Activated CD4-positive, alpha-beta memory T cell treated with anti-CD3 and anti-CD28 coated beads, Interleukin-2, amount 10 ng/mL, durations not matched to agents 7 days and 5 days (primary cell): ENCODE data around the gene FDXACB1. TPM values are rescaled to one million over a fixed set of nuclear protein-coding genes. Genes with fewer than 3 reads are reported as not detected.

Experiments used
- CTCF ChIA-PET: fragments of 350-600 bp; sonication (Branson Sonifier 250); formaldehyde crosslinking; loops from one replicate; lab custom pipeline; 2021; ENCODE audit warnings: antibody characterized with exemption, inconsistent platforms; lab: Charles Lee
- POLR2A ChIA-PET: fragments of 350-600 bp; sonication (Branson Sonifier 250); formaldehyde crosslinking; loops from one replicate; lab custom pipeline; 2021; ENCODE audit warnings: antibody characterized with exemption; lab: Charles Lee
- DNase-seq: peaks from one replicate; pipeline ENCODE4 v3.0.0-alpha.2; 2020
- H3K27ac Mint-ChIP-seq: one replicate; pipeline ENCODE4 v1.8.0; 2021; ENCODE audit warnings: mild to moderate bottlenecking, mixed read lengths
- H3K27me3 Mint-ChIP-seq: one replicate; pipeline ENCODE4 v1.8.0; 2021; ENCODE audit warnings: mixed read lengths
- H3K36me3 Mint-ChIP-seq: one replicate; pipeline ENCODE4 v1.8.0; 2021; ENCODE audit warnings: low read depth, mixed read lengths
- H3K4me1 Mint-ChIP-seq: one replicate; pipeline ENCODE4 v1.8.0; 2021; ENCODE audit warnings: mixed read lengths
- H3K4me3 Mint-ChIP-seq: one replicate; pipeline ENCODE4 v1.8.0; 2021; ENCODE audit warnings: mild to moderate bottlenecking, mixed read lengths
- H3K9me3 Mint-ChIP-seq: one replicate; pipeline ENCODE4 v1.8.0; 2021; ENCODE audit warnings: mixed read lengths
- total RNA-seq, 2 experiments: library from RNA; stranded (reverse); gene quantifications; one replicate each; pipeline ENCODE4 v1.2.3, GENCODE V29; 2021

FDXACB1 gene
- total RNA-seq, 2 experiments from 2014 or later, result 2.9 to 3.6 TPM

GRCh38 chr11:111851636-111852035 is 27.3 kb downstream of the FDXACB1 start:
- H3K4me3 Mint-ChIP-seq, result no peak overlapping the region
- H3K27me3 Mint-ChIP-seq, result no peaks in the 10 kb centered on the region
- no peaks in the 10 kb centered on the region for H3K9me3 Mint-ChIP-seq
- no peak for DNase-seq
- no peak overlapping the region for H3K27ac Mint-ChIP-seq
- H3K36me3 Mint-ChIP-seq, result peaks cover 43% of the 10 kb centered on the region
- H3K4me1 Mint-ChIP-seq, result no peaks in the 10 kb centered on the region
- POLR2A ChIA-PET, result no interaction called here
- CTCF ChIA-PET, result interaction anchor here (0.7 to 1.9 kb wide), 2 partner anchors 12 to 19 kb away, joined by 3 to 4 read pairs; no protein-coding TSS in a partner anchor

- DNase-seq, result no peak
Observed at GRCh38 chr11:111851067-111851466, 27.9 kb downstream of the FDXACB1 start.

GRCh38 chr11:111849631-111850030 is 29.3 kb downstream of the FDXACB1 start:
- H3K27ac Mint-ChIP-seq, result no peak overlapping the region
- H3K4me3 Mint-ChIP-seq, result no peak overlapping the region
- H3K9me3 Mint-ChIP-seq, result no peaks in the 10 kb centered on the region
- H3K36me3 Mint-ChIP-seq, result peaks cover 33% of the 10 kb centered on the region
- POLR2A ChIA-PET, result no interaction called here
- DNase-seq, result no peak
- no peaks in the 10 kb centered on the region for H3K4me1 Mint-ChIP-seq
- CTCF ChIA-PET, result interaction anchor here (1.3 kb wide), 1 partner anchor 8 kb away, joined by 5 read pairs; no protein-coding TSS in a partner anchor
- no peaks in the 10 kb centered on the region for H3K27me3 Mint-ChIP-seq

More at GRCh38 chr11:111851067-111851466, 27.9 kb downstream of the FDXACB1 start:
- Mint-ChIP-seq H3K4me3 (no peak overlapping the region), H3K27me3 (no peaks in the 10 kb centered on the region), H3K4me1 (no peaks in the 10 kb centered on the region), H3K27ac (no peak overlapping the region), H3K9me3 (no peaks in the 10 kb centered on the region), H3K36me3 (peaks cover 43% of the 10 kb centered on the region)
- ChIA-PET CTCF (interaction anchor here (0.7 to 1.9 kb wide), 2 partner anchors 13 to 20 kb away, joined by 3 to 4 read pairs; no protein-coding TSS in a partner anchor), POLR2A (no interaction called here)

GRCh38 chr11:111846636-111847035 is 32.3 kb downstream of the FDXACB1 start:
- H3K9me3 Mint-ChIP-seq, result no peaks in the 10 kb centered on the region
- no peak overlapping the region for H3K27ac Mint-ChIP-seq
- CTCF ChIA-PET, result interaction anchor here (1.2 to 1.3 kb wide), 2 partner anchors 10 to 24 kb away, joined by 3 read pairs; partner anchors contain the start of gene ALG9
- peaks cover 26% of the 10 kb centered on the region for H3K36me3 Mint-ChIP-seq
- POLR2A ChIA-PET, result interaction anchor here (1.0 kb wide), 2 partner anchors 25 to 81 kb away, joined by 3 to 6 read pairs; partner anchors contain the start of genes ALG9 and PPP2R1B
- H3K27me3 Mint-ChIP-seq, result no peaks in the 10 kb centered on the region
- no peak overlapping the region for H3K4me3 Mint-ChIP-seq
- no peak for DNase-seq
- H3K4me1 Mint-ChIP-seq, result no peaks in the 10 kb centered on the region

GRCh38 chr11:111846063-111846462 is 32.9 kb downstream of the FDXACB1 start:
- Mint-ChIP-seq H3K9me3 (no peaks in the 10 kb centered on the region), H3K27ac (no peak overlapping the region), H3K27me3 (no peaks in the 10 kb centered on the region), H3K36me3 (peaks cover 26% of the 10 kb centered on the region), H3K4me1 (peaks cover 2% of the 10 kb centered on the region), H3K4me3 (no peak overlapping the region)
- ChIA-PET CTCF (interaction anchor here (1.2 to 5.1 kb wide), 3 partner anchors 11 to 69 kb away, joined by 3 to 25 read pairs (median 3); partner anchors contain the start of gene ALG9), POLR2A (interaction anchor here (1.0 kb wide), 1 partner anchor 80 kb away, joined by 6 read pairs; the partner anchor contains the start of gene PPP2R1B)
- DNase-seq, result no peak

- peaks cover 26% of the 10 kb centered on the region for H3K36me3 Mint-ChIP-seq
- ChIA-PET POLR2A (interaction anchor here (1.0 kb wide), 1 partner anchor 79 kb away, joined by 6 read pairs; the partner anchor contains the start of gene PPP2R1B), CTCF (interaction anchor here (1.0 to 5.1 kb wide), 4 partner anchors 12 to 241 kb away, joined by 3 to 25 read pairs (median 4); no protein-coding TSS in a partner anchor)
Observed at GRCh38 chr11:111845276-111846028, 33.5 kb downstream of the FDXACB1 start.

GRCh38 chr11:111843661-111844060 is 35.3 kb downstream of the FDXACB1 start:
- ChIA-PET POLR2A (no interaction called here), CTCF (interaction anchor here (1.0 to 5.2 kb wide), 3 partner anchors 22 to 256 kb away, joined by 3 to 28 read pairs (median 25); no protein-coding TSS in a partner anchor)
- H3K27me3 Mint-ChIP-seq, result no peaks in the 10 kb centered on the region
- no peaks in the 10 kb centered on the region for H3K9me3 Mint-ChIP-seq
- peaks cover 17% of the 10 kb centered on the region for H3K36me3 Mint-ChIP-seq
- peaks cover 2% of the 10 kb centered on the region for H3K4me1 Mint-ChIP-seq
- H3K27ac Mint-ChIP-seq, result no peak overlapping the region
- H3K4me3 Mint-ChIP-seq, result no peak overlapping the region
- no peak for DNase-seq

More at GRCh38 chr11:111845276-111846028, 33.5 kb downstream of the FDXACB1 start:
- no peak for DNase-seq
- peaks cover 2% of the 10 kb centered on the region for H3K4me1 Mint-ChIP-seq
- H3K9me3 Mint-ChIP-seq, result no peaks in the 10 kb centered on the region
- H3K4me3 Mint-ChIP-seq, result no peak overlapping the region
- no peaks in the 10 kb centered on the region for H3K27me3 Mint-ChIP-seq
- H3K27ac Mint-ChIP-seq, result no peak overlapping the region

GRCh38 chr11:111841370-111842053 is 37.5 kb downstream of the FDXACB1 start:
- ChIA-PET CTCF (interaction anchor here (0.6 to 5.2 kb wide), 28 partner anchors 8 to 395 kb away, joined by 3 to 28 read pairs (median 4); partner anchors contain the start of genes ALG9 and PPP2R1B), POLR2A (interaction anchor here (0.9 kb wide), 1 partner anchor 75 kb away, joined by 4 read pairs; no protein-coding TSS in a partner anchor)
- Mint-ChIP-seq H3K9me3 (no peaks in the 10 kb centered on the region), H3K27ac (no peak overlapping the region), H3K4me1 (peaks cover 10% of the 10 kb centered on the region), H3K4me3 (no peak overlapping the region), H3K27me3 (no peaks in the 10 kb centered on the region), H3K36me3 (peaks cover 17% of the 10 kb centered on the region)
- peak; percentile 88 for DNase-seq

GRCh38 chr11:111840143-111840542 is 38.8 kb downstream of the FDXACB1 start:
- Mint-ChIP-seq H3K9me3 (no peaks in the 10 kb centered on the region), H3K4me1 (peaks cover 13% of the 10 kb centered on the region), H3K27me3 (no peaks in the 10 kb centered on the region), H3K27ac (no peak overlapping the region), H3K36me3 (peaks cover 24% of the 10 kb centered on the region), H3K4me3 (no peak overlapping the region)
- CTCF ChIA-PET, result interaction anchor here (0.5 to 5.2 kb wide), 7 partner anchors 8 to 253 kb away, joined by 3 to 28 read pairs (median 3); no protein-coding TSS in a partner anchor
- POLR2A ChIA-PET, result no interaction called here
- DNase-seq, result no peak

- ChIA-PET CTCF (no interaction called here), POLR2A (no interaction called here)
- Mint-ChIP-seq H3K9me3 (no peaks in the 10 kb centered on the region), H3K36me3 (peaks cover 26% of the 10 kb centered on the region), H3K27me3 (no peaks in the 10 kb centered on the region), H3K27ac (no peak overlapping the region), H3K4me1 (peaks cover 13% of the 10 kb centered on the region), H3K4me3 (no peak overlapping the region)
- DNase-seq, result no peak
Observed at GRCh38 chr11:111838054-111838453, 40.9 kb downstream of the FDXACB1 start.

GRCh38 chr11:111837366-111837891 is 41.5 kb downstream of the FDXACB1 start:
- ChIA-PET CTCF (no interaction called here), POLR2A (no interaction called here)
- Mint-ChIP-seq H3K27ac (no peak overlapping the region), H3K4me3 (no peak overlapping the region), H3K36me3 (peaks cover 25% of the 10 kb centered on the region), H3K4me1 (peaks cover 13% of the 10 kb centered on the region), H3K27me3 (no peaks in the 10 kb centered on the region), H3K9me3 (no peaks in the 10 kb centered on the region)
- DNase-seq, result no peak

GRCh38 chr11:111836721-111837120 is 42.2 kb downstream of the FDXACB1 start:
- Mint-ChIP-seq H3K9me3 (no peaks in the 10 kb centered on the region), H3K36me3 (peaks cover 25% of the 10 kb centered on the region), H3K4me1 (peaks cover 13% of the 10 kb centered on the region), H3K27me3 (no peaks in the 10 kb centered on the region), H3K27ac (no peak overlapping the region), H3K4me3 (no peak overlapping the region)
- ChIA-PET CTCF (no interaction called here), POLR2A (no interaction called here)
- DNase-seq, result no peak
